LNCaP clone FGC (cell line): ENCODE results near the gene KRTAP5-5.

Experiments used
- DNase-seq: peaks from one replicate; pipeline ENCODE4 v3.0.0-alpha.2; 2011; ENCODE audit warnings: low read depth
- H3K4me3 ChIP-seq: 2 replicates; pipeline ENCODE4 v1.5.1; 2011; ENCODE audit warnings: mild to moderate bottlenecking, low read depth, low read length, control low read depth
- TF ChIP-seq, protein P1 (sequence below): IDR thresholded peaks from 2 replicates; pipeline ENCODE4 v1.5.1; 2012; ENCODE audit warnings: mild to moderate bottlenecking; ENCODE audit not compliant: control insufficient read depth, insufficient read depth; ENCODE audit errors: extremely low read depth

KRTAP5-5 gene

DNA sequence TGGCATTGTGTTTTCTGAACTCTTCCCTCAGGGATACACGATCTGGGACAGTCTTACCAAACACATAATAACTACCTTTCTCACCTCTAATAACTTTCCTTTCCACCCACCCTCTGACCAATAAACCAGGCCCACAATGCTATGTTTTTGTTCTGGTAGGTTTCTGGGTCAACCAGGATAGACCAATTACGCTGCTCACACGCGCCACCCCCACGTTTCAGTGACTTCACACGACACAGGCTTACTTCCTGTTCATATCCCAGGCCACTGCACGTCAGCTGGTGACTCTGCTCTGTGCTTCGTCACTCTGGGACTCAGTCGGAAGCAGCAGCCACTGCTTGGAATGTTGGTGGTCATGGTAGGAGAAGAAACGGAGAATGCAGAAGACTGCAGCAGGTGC lies 10.1 kb upstream of the KRTAP5-5 start:
- DNase-seq: no peak
- TF ChIP-seq, protein P1, sequence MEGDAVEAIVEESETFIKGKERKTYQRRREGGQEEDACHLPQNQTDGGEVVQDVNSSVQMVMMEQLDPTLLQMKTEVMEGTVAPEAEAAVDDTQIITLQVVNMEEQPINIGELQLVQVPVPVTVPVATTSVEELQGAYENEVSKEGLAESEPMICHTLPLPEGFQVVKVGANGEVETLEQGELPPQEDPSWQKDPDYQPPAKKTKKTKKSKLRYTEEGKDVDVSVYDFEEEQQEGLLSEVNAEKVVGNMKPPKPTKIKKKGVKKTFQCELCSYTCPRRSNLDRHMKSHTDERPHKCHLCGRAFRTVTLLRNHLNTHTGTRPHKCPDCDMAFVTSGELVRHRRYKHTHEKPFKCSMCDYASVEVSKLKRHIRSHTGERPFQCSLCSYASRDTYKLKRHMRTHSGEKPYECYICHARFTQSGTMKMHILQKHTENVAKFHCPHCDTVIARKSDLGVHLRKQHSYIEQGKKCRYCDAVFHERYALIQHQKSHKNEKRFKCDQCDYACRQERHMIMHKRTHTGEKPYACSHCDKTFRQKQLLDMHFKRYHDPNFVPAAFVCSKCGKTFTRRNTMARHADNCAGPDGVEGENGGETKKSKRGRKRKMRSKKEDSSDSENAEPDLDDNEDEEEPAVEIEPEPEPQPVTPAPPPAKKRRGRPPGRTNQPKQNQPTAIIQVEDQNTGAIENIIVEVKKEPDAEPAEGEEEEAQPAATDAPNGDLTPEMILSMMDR: no peak
- no peak overlapping the region for H3K4me3 ChIP-seq

DNA sequence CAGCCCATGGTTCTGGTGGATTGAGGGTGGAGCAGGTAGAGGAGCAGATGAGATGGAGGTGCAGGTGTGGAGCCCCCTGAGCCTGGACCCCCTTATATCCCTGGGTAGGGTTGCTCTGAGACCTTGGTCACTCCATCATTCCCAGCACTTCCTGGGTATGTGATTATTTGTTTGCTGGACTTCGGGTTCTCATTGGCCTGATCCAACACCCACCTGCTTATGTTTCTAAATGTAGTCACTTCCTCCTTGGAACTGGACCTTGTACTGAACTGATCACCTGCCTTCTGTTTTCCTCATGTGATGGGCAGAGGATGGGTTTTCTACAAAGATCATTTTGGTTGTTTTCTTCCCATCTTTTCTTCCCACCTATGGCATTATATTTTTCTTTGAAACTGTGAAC lies 7.5 kb upstream of the KRTAP5-5 start, which contains the start of gene KRTAP5-4:
Gene KRTAP5-4 (minus strand): TSS at position 53 of the 400 bp plus-strand sequence. CDS start 45 bp downstream, at position 8.
- TF ChIP-seq, protein P1: no peak
- no peak within 1 kb of the TSS for H3K4me3 ChIP-seq
- DNase-seq: no peak

GRCh38 chr11:1623716-1624115 lies 5.9 kb upstream of the KRTAP5-5 start:
- H3K4me3 ChIP-seq: no peak overlapping the region
- TF ChIP-seq, protein P1: no peak
- no peak for DNase-seq

- no peak for DNase-seq
- H3K4me3 ChIP-seq: no peak overlapping the region
- TF ChIP-seq, protein P1: no peak
Observed at GRCh38 chr11:1624621-1625020, 5.0 kb upstream of the KRTAP5-5 start.

DNA sequence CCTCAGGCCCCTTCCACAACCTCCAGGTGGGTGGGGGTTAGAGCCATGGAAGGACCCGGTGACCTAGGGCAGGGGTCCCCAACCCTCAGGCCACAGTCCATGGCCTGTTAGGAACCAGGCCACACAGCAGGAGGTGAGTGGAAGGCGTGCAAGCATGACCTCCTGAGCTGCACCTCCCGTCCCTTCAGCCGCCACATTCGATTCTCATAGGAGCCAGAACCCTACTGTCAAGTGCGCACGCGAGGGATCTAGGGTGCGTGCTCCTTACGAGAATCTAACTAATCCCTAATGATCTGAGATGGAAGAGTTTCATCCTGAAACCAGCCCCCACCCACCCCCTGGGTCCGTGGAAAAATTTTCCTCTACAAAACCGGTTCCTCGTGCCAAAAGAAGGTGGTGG lies 4.0 kb upstream of the KRTAP5-5 start:
- H3K4me3 ChIP-seq: no peak overlapping the region
- DNase-seq: no peak
- TF ChIP-seq, protein P1: no peak

- no peak overlapping the region for H3K4me3 ChIP-seq
- TF ChIP-seq, protein P1: peak; percentile 92
- no peak for DNase-seq
Observed at GRCh38 chr11:1628506-1629325, 859 bp upstream of the KRTAP5-5 start.

DNA sequence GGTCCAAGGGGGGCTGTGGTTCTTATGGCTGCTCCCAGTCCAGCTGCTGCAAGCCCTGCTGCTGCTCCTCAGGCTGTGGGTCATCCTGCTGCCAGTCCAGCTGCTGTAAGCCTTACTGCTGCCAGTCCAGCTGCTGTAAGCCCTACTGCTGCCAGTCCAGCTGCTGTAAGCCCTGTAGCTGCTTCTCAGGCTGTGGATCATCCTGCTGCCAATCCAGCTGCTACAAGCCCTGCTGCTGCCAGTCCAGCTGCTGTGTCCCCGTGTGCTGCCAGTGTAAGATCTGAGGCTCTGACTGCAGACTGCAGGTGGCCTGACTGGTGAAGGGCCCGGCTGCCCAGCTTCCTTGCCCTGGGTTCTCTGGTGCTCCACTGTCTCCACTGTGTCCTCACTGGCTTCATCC lies 696 bp downstream of the KRTAP5-5 start:
- H3K4me3 ChIP-seq: no peak overlapping the region
- TF ChIP-seq, protein P1: no peak
- no peak for DNase-seq
